Activated CD4-positive, CD25-positive, alpha-beta regulatory T cell (primary cell): ENCODE measurements around the gene ERFL.
"Not testable (repeated sequence)": the region's sequence is repeated elsewhere in the genome, so short reads cannot be mapped to it uniquely, and the experiment has no call there.

Experiments used
- DNase-seq, 4 experiments: peaks; one replicate each; lab custom pipeline; 2025; lab: John Stamatoyannopoulos, UW

The ERFL gene

GRCh38 chr19:41877916-41878905 is 50.0 kb downstream of the ERFL start:
- no peak for DNase-seq

- DNase-seq = peak in 1 of 4 experiments; percentile 18
These were observed 51.1 kb downstream of the ERFL start, which contains the start of gene CD79A for GRCh38 chr19:41876847-41877832. Gene CD79A (plus strand): TSS chr19:41877279. CDS start chr19:41877305, 26 bp downstream.

GRCh38 chr19:41875973-41876372 is 52.3 kb downstream of the ERFL start:
- DNase-seq = not testable (repeated sequence)

GRCh38 chr19:41872775-41873647 is 55.2 kb downstream of the ERFL start:
- peak; percentile 45 to 59 (median 53) for DNase-seq

- DNase-seq = no peak
These were observed 55.9 kb downstream of the ERFL start for GRCh38 chr19:41872384-41872774.

GRCh38 chr19:41871573-41872383 is 56.5 kb downstream of the ERFL start:
- DNase-seq = peak in 2 of 4 experiments; percentile 35 to 36

GRCh38 chr19:41870401-41870873 is 57.8 kb downstream of the ERFL start:
- no peak for DNase-seq

- no peak for DNase-seq
These were observed 58.8 kb downstream of the ERFL start for GRCh38 chr19:41869374-41869955.

GRCh38 chr19:41868989-41869300 is 59.3 kb downstream of the ERFL start:
- DNase-seq = no peak

- DNase-seq = no peak
These were observed 59.9 kb downstream of the ERFL start for GRCh38 chr19:41868120-41868988.

- DNase-seq = no peak
These were observed 62.0 kb downstream of the ERFL start for GRCh38 chr19:41866284-41866683.

- DNase-seq = no peak
These were observed 63.9 kb downstream of the ERFL start for GRCh38 chr19:41864374-41864773.

- DNase-seq = no peak
These were observed 64.9 kb downstream of the ERFL start for GRCh38 chr19:41863209-41863931.

- no peak for DNase-seq
These were observed 65.7 kb downstream of the ERFL start for GRCh38 chr19:41862445-41862986.

- no peak for DNase-seq
These were observed 66.4 kb downstream of the ERFL start for GRCh38 chr19:41861846-41862245.

- no peak for DNase-seq
These were observed 67.0 kb downstream of the ERFL start for GRCh38 chr19:41861116-41861768.

GRCh38 chr19:41860419-41861115 is 67.7 kb downstream of the ERFL start:
- peak in 1 of 4 experiments; percentile 46 for DNase-seq
